SK-N-SH (cell line): Measurements from ENCODE around the gene LHX6. TPM values are rescaled to one million over a fixed set of nuclear protein-coding genes. Genes with fewer than 3 reads are reported as not detected.

ENCODE experiments used
- CTCF ChIA-PET: fragments of 300-600, 350-600 bp; formaldehyde crosslinking; extraction: SDS; loops from one replicate; lab custom pipeline; 2021; lab: Yijun Ruan, JAX
- POLR2A ChIA-PET: fragments of 350-600 bp; sonication (Branson Sonifier 250); formaldehyde crosslinking; extraction: SDS; loops from one replicate; lab custom pipeline; 2020; ENCODE audit warnings: antibody characterized with exemption, inconsistent platforms; lab: Yijun Ruan, JAX
- DNase-seq: peaks from one replicate; pipeline ENCODE4 v3.0.0; 2012
- H2AFZ ChIP-seq: fragments of 200-600 bp; sonication (generic); 2 replicates; pipeline ENCODE4 v1.8.1; 2016; ENCODE audit warnings: antibody characterized with exemption, mild to moderate bottlenecking, low read depth
- H3F3A ChIP-seq: fragments of 200-600 bp; sonication (generic); replicated peaks from 2 replicates; pipeline ENCODE3; 2016; ENCODE audit warnings: antibody characterized with exemption, mild to moderate bottlenecking; ENCODE audit not compliant: insufficient read depth
- H3K27ac ChIP-seq, 2 experiments: fragments of 200-500 bp in 1 of 2; fragments of 200-600 bp in 1 of 2; sonication (Bioruptor generic) in 1 of 2; sonication (generic), shearing (Covaris generic) in 1 of 2; 2 replicates each; pipeline versions ENCODE4 v1.5.1 to v1.6.1; 2014 to 2016; ENCODE audit warnings: low read depth in 2 of 2, inconsistent platforms in 1 of 2, low read length in 1 of 2, mild to moderate bottlenecking in 1 of 2, mixed read lengths in 1 of 2
- H3K27me3 ChIP-seq: fragments of 200-600 bp; sonication (generic), shearing (Covaris generic); 2 replicates; pipeline ENCODE4 v1.6.1; 2016; ENCODE audit warnings: mixed run types; ENCODE audit not compliant: insufficient read depth
- H3K36me3 ChIP-seq, 2 experiments: fragments of 200-500 bp in 1 of 2; fragments of 200-600 bp in 1 of 2; sonication (Bioruptor generic) in 1 of 2; sonication (generic) in 1 of 2; replicated peaks in 1 of 2; 2 replicates each; pipeline versions ENCODE3 to v1.5.1; 2014 to 2016; ENCODE audit warnings: low read length in 1 of 2, mild to moderate bottlenecking in 1 of 2; ENCODE audit not compliant: insufficient read depth in 2 of 2, control insufficient read depth in 1 of 2
- H3K4me1 ChIP-seq, 2 experiments: fragments of 200-500 bp in 1 of 2; fragments of 200-600 bp in 1 of 2; sonication (Bioruptor generic) in 1 of 2; sonication (generic), shearing (Covaris generic) in 1 of 2; 2 replicates each; pipeline versions ENCODE4 v1.5.1 to v1.6.1; 2014 to 2016; ENCODE audit warnings: low read depth in 1 of 2, low read length in 1 of 2, mixed run types in 1 of 2; ENCODE audit not compliant: insufficient read depth in 2 of 2, control insufficient read depth in 1 of 2
- H3K4me2 ChIP-seq: fragments of 200-600 bp; sonication (generic), shearing (Covaris generic); 2 replicates; pipeline ENCODE4 v1.6.1; 2017; ENCODE audit warnings: mixed run types
- H3K4me3 ChIP-seq, 2 experiments: fragments of 200-500 bp in 1 of 2; fragments of 200-600 bp in 1 of 2; sonication (Bioruptor generic) in 1 of 2; sonication (generic), shearing (Covaris generic) in 1 of 2; 2 replicates each; pipeline versions ENCODE4 v1.5.1 to v1.8.1; 2014 to 2016; ENCODE audit warnings: low read depth in 2 of 2, inconsistent platforms in 1 of 2, low read length in 1 of 2, mild to moderate bottlenecking in 1 of 2, mixed read lengths in 1 of 2, moderate library complexity in 1 of 2
- H3K79me2 ChIP-seq: fragments of 200-600 bp; sonication (generic); 2 replicates; pipeline ENCODE4 v1.8.1; 2017; ENCODE audit warnings: mild to moderate bottlenecking; ENCODE audit not compliant: insufficient read depth
- H3K9ac ChIP-seq: fragments of 200-600 bp; sonication (generic); 2 replicates; pipeline ENCODE4 v1.6.1; 2017; ENCODE audit warnings: mixed run types
- H3K9me2 ChIP-seq: fragments of 200-600 bp; sonication (generic); 2 replicates; pipeline ENCODE4 v1.6.1; 2017; ENCODE audit warnings: mixed run types
- H3K9me3 ChIP-seq: fragments of 200-600 bp; sonication (generic); 2 replicates; pipeline ENCODE4 v1.6.1; 2017; ENCODE audit warnings: mixed run types, mild to moderate bottlenecking, moderate library complexity
- H4K20me1 ChIP-seq: fragments of 200-600 bp; sonication (generic); 2 replicates; pipeline ENCODE4 v1.6.1; 2017; ENCODE audit warnings: mild to moderate bottlenecking, mixed run types; ENCODE audit not compliant: insufficient read depth
- CHD2 ChIP-seq: fragments of 150-350 bp; IDR thresholded peaks from 2 replicates; pipeline ENCODE4 v1.6.1; 2018; ENCODE audit warnings: low read length; ENCODE audit not compliant: partially characterized antibody
- CTCF ChIP-seq: fragments of 200-600 bp; sonication (generic); IDR thresholded peaks from 2 replicates; pipeline ENCODE4 v1.6.1; 2017; ENCODE audit warnings: antibody characterized with exemption, mild to moderate bottlenecking, moderate library complexity
- EP300 ChIP-seq, 2 experiments: IDR thresholded peaks; 2 replicates each; pipeline versions ENCODE4 v1.4.0 to v1.6.1; 2012; ENCODE audit warnings: borderline replicate concordance in 1 of 2, low read depth in 1 of 2, low read length in 1 of 2
- FOXJ3 ChIP-seq: sonication (generic); formaldehyde crosslinking; IDR thresholded peaks from 2 replicates; pipeline ENCODE4 v1.5.1; 2020; ENCODE audit warnings: mild to moderate bottlenecking, missing genetic modification reagents
- GATA2 ChIP-seq: sonication (generic); formaldehyde crosslinking; IDR thresholded peaks from 2 replicates; pipeline ENCODE4 v1.5.0; 2020; ENCODE audit warnings: mild to moderate bottlenecking, missing genetic modification reagents
- MAX ChIP-seq: IDR thresholded peaks from 2 replicates; pipeline ENCODE4 v1.4.0; 2012; ENCODE audit warnings: low read depth
- MEF2A ChIP-seq: IDR thresholded peaks from 2 replicates; pipeline ENCODE4 v1.4.0; 2012; ENCODE audit warnings: low read depth, borderline replicate concordance
- RAD21 ChIP-seq: IDR thresholded peaks from 2 replicates; pipeline ENCODE4 v1.6.1; 2012; ENCODE audit warnings: mild to moderate bottlenecking, low read length
- RCOR1 ChIP-seq: fragments of 150-350 bp; IDR thresholded peaks from 2 replicates; pipeline ENCODE4 v1.6.1; 2017; ENCODE audit warnings: antibody characterized with exemption, low read length
- REST ChIP-seq: IDR thresholded peaks from 2 replicates; pipeline ENCODE4 v1.6.1; 2012; ENCODE audit warnings: mild to moderate bottlenecking, low read depth, low read length, moderate library complexity
- RFX5 ChIP-seq: IDR thresholded peaks from 2 replicates; pipeline ENCODE4 v1.6.1; 2012; ENCODE audit warnings: mild to moderate bottlenecking, improper control_type of control experiment, low read length
- RXRA ChIP-seq: IDR thresholded peaks from 2 replicates; pipeline ENCODE4 v1.4.0; 2012; ENCODE audit warnings: low read depth, mild to moderate bottlenecking, borderline replicate concordance
- TCF12 ChIP-seq: IDR thresholded peaks from 2 replicates; pipeline ENCODE4 v1.4.0; 2012
- WGBS: methylation state at CpG from one replicate; pipeline ENCODE4 v1.1.6; 2017; ENCODE audit warnings: low lambda C conversion rate; 5-methylcytosine and 5-hydroxymethylcytosine counted together
- polyA plus RNA-seq, 3 experiments: library from polyadenylated mRNA; depleted of rRNA; stranded (reverse); fragments of >200 nt; gene quantifications; 2 replicates each; pipeline ENCODE4 v1.2.3, GENCODE V29; 2012

Gene LHX6
- polyA plus RNA-seq, 1 of the 3 experiments (the other 2 are of a cell fraction): 0.02 TPM

- TF ChIP-seq CTCF (no peak), CHD2 (no peak), TCF12 (no peak), MEF2A (no peak)
Measured at GRCh38 chr9:122214507-122214906, 14.2 kb downstream of the LHX6 start (continued).

GRCh38 chr9:122213589-122214413 lies 15.0 kb downstream of the LHX6 start:
- peak; percentile 99 for DNase-seq
- H3K9me2 ChIP-seq: no peaks in the 10 kb centered on the region
- 5% methylated on average over 24 of the region's 93 CpGs for WGBS
- H3K4me2 ChIP-seq: peak overlapping the region; percentile 76
- H4K20me1 ChIP-seq: no peaks in the 10 kb centered on the region
- peaks cover 92% of the 10 kb centered on the region for H3K27me3 ChIP-seq
- H3F3A ChIP-seq: peaks cover 7% of the 10 kb centered on the region
- H3K4me3 ChIP-seq: peak overlapping the region in 1 of 2 experiments; percentile 41; a peak in 2 of 4 replicates
- H3K4me1 ChIP-seq: peaks cover 0 to 9% of the 10 kb centered on the region in 2 experiments; a peak in 2 of 4 replicates
- CTCF ChIA-PET: interaction anchor here (0.8 to 1.3 kb wide), 2 partner anchors 94 to 141 kb away, joined by 3 read pairs; no protein-coding TSS in a partner anchor
- H3K9ac ChIP-seq: no peak overlapping the region
- no peaks in the 10 kb centered on the region for H3K9me3 ChIP-seq
- no peak overlapping the region for H2AFZ ChIP-seq
- H3K36me3 ChIP-seq: no peaks in the 10 kb centered on the region
- no peaks in the 10 kb centered on the region for H3K79me2 ChIP-seq
- H3K27ac ChIP-seq: no peak overlapping the region
- no peak for TF ChIP-seq GATA2 (CRISPR knock-in tag)
- peak; percentile 78 for TF ChIP-seq MAX
- TF ChIP-seq, all 33 proteins: peak for 1
- POLR2A ChIA-PET: interaction anchor here (1.2 kb wide), 1 partner anchor 17 kb away, joined by 3 read pairs; no protein-coding TSS in a partner anchor

- Histone ChIP-seq H3F3A (peaks cover 7% of the 10 kb centered on the region), H3K4me1 (peaks cover 0 to 9% of the 10 kb centered on the region in 2 experiments; a peak in 2 of 4 replicates), H2AFZ (no peak overlapping the region), H4K20me1 (no peaks in the 10 kb centered on the region), H3K27me3 (peaks cover 86% of the 10 kb centered on the region), H3K9me3 (no peaks in the 10 kb centered on the region), H3K36me3 (no peaks in the 10 kb centered on the region), H3K4me3 (peak overlapping the region in 1 of 2 experiments; percentile 41; a peak in 1 of 4 replicates), H3K9ac (no peak overlapping the region), H3K27ac (no peak overlapping the region), H3K79me2 (no peaks in the 10 kb centered on the region), H3K9me2 (no peaks in the 10 kb centered on the region), H3K4me2 (peak overlapping the region; percentile 76)
- ChIA-PET CTCF (no interaction called here), POLR2A (no interaction called here)
- no peak for TF ChIP-seq RCOR1
- TF ChIP-seq RAD21: no peak
- TF ChIP-seq REST: no peak
- TF ChIP-seq RFX5: no peak
- TF ChIP-seq FOXJ3 (CRISPR knock-in tag): no peak
- no peak for TF ChIP-seq RXRA
- TF ChIP-seq EP300 (IDR thresholded peaks at IDR 0.05; ENCODE audit: borderline replicate concordance in 1 of 2, low read depth in 1 of 2, low read length in 1 of 2): no peak
- TF ChIP-seq TCF12: no peak
- 44% methylated on average over 18 of the region's 20 CpGs for WGBS
- no peak for DNase-seq
Measured at GRCh38 chr9:122213102-122213588, 15.6 kb downstream of the LHX6 start.
